ENCODE results near the gene CD83. TPM values are rescaled to one million over a fixed set of nuclear protein-coding genes. Genes with fewer than 3 reads are reported as not detected.

CD83 gene
- total RNA-seq, 2 experiments from 2014 or later = 24.4 to 24.7 TPM

- ATAC-seq (no peak), DNase-seq (no peak)
- H3K27ac Mint-ChIP-seq = no peak overlapping the region
- peaks cover 5% of the 10 kb centered on the region for H3K4me1 Mint-ChIP-seq (ENCODE audit: low read depth)
- no peak for TF ChIP-seq CTCF (IDR thresholded peaks at IDR 0.05)
- ChIA-PET POLR2A (interaction anchor here (1.3 kb wide), 1 partner anchor 15 kb away, joined by 3 read pairs; no protein-coding TSS in a partner anchor), CTCF (interaction anchor here (0.9 to 2.7 kb wide), 6 partner anchors 10 to 226 kb away, joined by 3 to 13 read pairs (median 6); no protein-coding TSS in a partner anchor)
- H3K27me3 Mint-ChIP-seq = no peaks in the 10 kb centered on the region
- H3K4me3 Mint-ChIP-seq = no peak overlapping the region
- intact Hi-C loops (cut with micrococcal nuclease) = no loop called here
- H3K36me3 Mint-ChIP-seq (ENCODE audit: low read depth) = peaks cover 65% of the 10 kb centered on the region
- H3K9me3 Mint-ChIP-seq = no peaks in the 10 kb centered on the region
These were observed 16.8 kb downstream of the CD83 start for GRCh38 chr6:14134211-14134910.

- intact Hi-C loops (cut with micrococcal nuclease) = no loop called here
- no peak overlapping the region for H3K4me3 Mint-ChIP-seq
- no peak for TF ChIP-seq CTCF (IDR thresholded peaks at IDR 0.05)
- H3K4me1 Mint-ChIP-seq (ENCODE audit: low read depth) = peaks cover 2% of the 10 kb centered on the region
- ChIA-PET CTCF (interaction anchor here (1.7 to 2.7 kb wide), 3 partner anchors 8 to 92 kb away, joined by 3 to 13 read pairs (median 10); no protein-coding TSS in a partner anchor), POLR2A (no interaction called here)
- no peak for ATAC-seq
- peaks cover 54% of the 10 kb centered on the region for H3K36me3 Mint-ChIP-seq (ENCODE audit: low read depth)
- DNase-seq = no peak
- no peaks in the 10 kb centered on the region for H3K9me3 Mint-ChIP-seq
- H3K27ac Mint-ChIP-seq = no peak overlapping the region
- H3K27me3 Mint-ChIP-seq = no peaks in the 10 kb centered on the region
These were observed 18.4 kb downstream of the CD83 start for GRCh38 chr6:14135893-14136539.

- DNase-seq (no peak), ATAC-seq (no peak)
- no peak overlapping the region for H3K4me3 Mint-ChIP-seq
- CTCF ChIA-PET = interaction anchor here (1.5 kb wide), 1 partner anchor 72 kb away, joined by 6 read pairs; no protein-coding TSS in a partner anchor
- POLR2A ChIA-PET = no interaction called here
- intact Hi-C loops (cut with micrococcal nuclease) = no loop called here
- no peaks in the 10 kb centered on the region for H3K27me3 Mint-ChIP-seq
- H3K9me3 Mint-ChIP-seq = no peaks in the 10 kb centered on the region
- no peak overlapping the region for H3K27ac Mint-ChIP-seq
- peaks cover 28% of the 10 kb centered on the region for H3K36me3 Mint-ChIP-seq (ENCODE audit: low read depth)
- TF ChIP-seq CTCF (IDR thresholded peaks at IDR 0.05) = no peak
- peaks cover 2% of the 10 kb centered on the region for H3K4me1 Mint-ChIP-seq (ENCODE audit: low read depth)
These were observed 21.2 kb downstream of the CD83 start for GRCh38 chr6:14138701-14139215.

- Mint-ChIP-seq H3K27me3 (no peaks in the 10 kb centered on the region), H3K4me3 (no peak overlapping the region), H3K4me1 (ENCODE audit: low read depth) (peaks cover 4% of the 10 kb centered on the region), H3K27ac (no peak overlapping the region), H3K9me3 (no peaks in the 10 kb centered on the region), H3K36me3 (ENCODE audit: low read depth) (peaks cover under 1% of the 10 kb centered on the region)
- no peak for ATAC-seq
- CTCF ChIA-PET = interaction anchor here (0.9 to 8.3 kb wide), 5 partner anchors 11 to 233 kb away, joined by 3 to 56 read pairs (median 4); no protein-coding TSS in a partner anchor
- TF ChIP-seq CTCF (IDR thresholded peaks at IDR 0.05) = no peak
- POLR2A ChIA-PET = interaction anchor here (0.9 kb wide), 1 partner anchor 12 kb away, joined by 4 read pairs; no protein-coding TSS in a partner anchor
- intact Hi-C loops (cut with micrococcal nuclease) = no loop called here
- no peak for DNase-seq
These were observed 23.9 kb downstream of the CD83 start for GRCh38 chr6:14141351-14142062.
